Central memory CD8-positive, alpha-beta T cell (primary cell): ENCODE results near the gene ATP2B2.
A peak's percentile ranks its signal among the peaks of the same experiment; 100 is the strongest.

ENCODE experiments used
- ATAC-seq: fragments of 150-1000 bp; cut with Tn5 transposase; replicated peaks from 2 replicates; pipeline ENCODE4 v1.10.0; 2022; ENCODE audit warnings: mild to moderate bottlenecking, moderate FRiP score, moderate number of reproducible peaks; ENCODE audit not compliant: poor library complexity, severe bottlenecking; ENCODE audit errors: extremely low read depth
- DNase-seq, 2 donors: peaks; one replicate each; pipeline ENCODE4 v3.0.0; 2021; ENCODE audit warnings: low spot score in 2 of 2
- H3K27ac Mint-ChIP-seq: one replicate; pipeline ENCODE4 v1.8.0; 2022; ENCODE audit warnings: low read depth, mild to moderate bottlenecking, moderate library complexity, mixed read lengths
- H3K27me3 Mint-ChIP-seq: one replicate; pipeline ENCODE4 v1.8.0; 2022; ENCODE audit warnings: mixed read lengths
- H3K36me3 Mint-ChIP-seq: one replicate; pipeline ENCODE4 v1.8.0; 2022; ENCODE audit warnings: mild to moderate bottlenecking, moderate library complexity, mixed read lengths; ENCODE audit not compliant: insufficient read depth
- H3K4me1 Mint-ChIP-seq: one replicate; pipeline ENCODE4 v1.8.0; 2022; ENCODE audit warnings: mixed read lengths
- H3K4me3 Mint-ChIP-seq: one replicate; pipeline ENCODE4 v1.8.0; 2022; ENCODE audit warnings: mild to moderate bottlenecking, moderate library complexity, mixed read lengths
- H3K9me3 Mint-ChIP-seq: one replicate; pipeline ENCODE4 v1.8.0; 2022; ENCODE audit warnings: mixed read lengths

The ATP2B2 gene

DNA sequence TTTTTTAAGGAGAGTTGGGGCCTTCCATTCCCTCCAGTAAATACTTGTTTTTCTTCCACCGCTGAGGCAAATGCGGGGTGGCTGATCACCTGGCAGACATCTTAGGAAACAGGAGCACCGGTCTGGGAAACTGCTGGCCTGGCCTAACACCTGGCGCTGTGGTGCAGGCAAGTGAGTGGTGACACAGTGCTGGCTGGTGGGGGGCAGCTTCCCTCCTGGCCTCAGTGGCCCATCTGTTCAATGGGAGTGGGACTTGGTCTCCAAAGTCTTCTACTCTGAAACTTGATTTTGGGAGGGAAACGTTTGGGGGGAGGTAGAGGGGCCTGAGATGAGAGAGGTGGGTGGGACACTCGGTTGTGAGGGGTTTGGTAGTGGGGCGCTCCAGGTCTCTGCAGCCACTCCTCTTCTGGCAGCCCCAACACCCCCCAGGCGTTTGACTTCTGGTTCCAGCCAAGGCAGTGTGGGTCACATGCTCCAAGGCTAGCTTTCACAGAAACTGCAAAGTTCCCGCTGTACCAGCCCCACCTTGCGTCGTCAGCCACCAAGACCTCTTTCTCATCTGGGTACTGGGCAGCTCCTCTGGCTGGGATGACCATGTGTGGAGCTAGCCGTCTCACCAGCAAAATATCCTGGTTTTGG is 217.3 kb downstream of the ATP2B2 start:
- H3K36me3 Mint-ChIP-seq: peaks cover 15% of the 10 kb centered on the region
- H3K27me3 Mint-ChIP-seq: no peaks in the 10 kb centered on the region
- DNase-seq (no peak), ATAC-seq (no peak)
- H3K9me3 Mint-ChIP-seq: no peaks in the 10 kb centered on the region
- H3K4me3 Mint-ChIP-seq: no peak overlapping the region
- H3K27ac Mint-ChIP-seq: no peak overlapping the region
- peaks cover 31% of the 10 kb centered on the region for H3K4me1 Mint-ChIP-seq

DNA sequence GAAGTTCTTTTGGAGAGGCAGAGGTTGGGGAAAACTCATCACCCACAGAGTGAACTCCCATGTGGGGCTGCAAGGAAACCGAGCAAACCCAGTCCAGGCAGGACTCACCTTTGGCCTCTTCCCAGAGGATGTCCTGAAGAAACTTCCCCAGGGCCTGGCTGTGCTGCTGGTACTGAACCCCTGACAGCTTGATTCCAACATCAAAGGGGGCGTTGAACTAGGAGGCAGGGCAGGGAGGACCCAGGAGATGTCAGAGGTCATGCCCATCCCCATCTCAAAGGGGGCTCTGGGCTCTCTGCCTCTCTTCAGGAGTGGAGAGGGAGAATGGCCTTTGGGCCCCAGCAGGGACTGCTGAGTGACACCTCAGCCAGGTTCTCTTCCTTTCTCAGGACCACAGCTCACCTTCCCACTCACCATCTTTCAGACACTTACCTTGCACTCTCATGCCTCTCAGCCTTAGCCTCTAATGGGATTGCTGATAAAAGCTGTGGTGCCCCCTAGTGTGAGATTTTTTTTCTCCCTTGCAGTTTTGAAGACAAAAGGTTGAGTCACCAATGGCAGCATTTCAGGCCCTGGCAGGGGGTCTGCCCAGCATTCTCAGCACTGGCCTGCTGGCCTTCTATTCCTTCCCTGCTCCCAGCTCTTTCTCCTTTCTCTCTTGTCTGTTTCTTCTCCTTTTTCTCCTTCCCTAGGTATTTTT is 218.6 kb downstream of the ATP2B2 start:
- H3K27me3 Mint-ChIP-seq: no peaks in the 10 kb centered on the region
- H3K9me3 Mint-ChIP-seq: no peaks in the 10 kb centered on the region
- peaks cover 26% of the 10 kb centered on the region for H3K4me1 Mint-ChIP-seq
- no peak overlapping the region for H3K4me3 Mint-ChIP-seq
- H3K36me3 Mint-ChIP-seq: peaks cover 21% of the 10 kb centered on the region
- no peak overlapping the region for H3K27ac Mint-ChIP-seq
- ATAC-seq (no peak), DNase-seq (peak; percentile 27 to 29)

DNA sequence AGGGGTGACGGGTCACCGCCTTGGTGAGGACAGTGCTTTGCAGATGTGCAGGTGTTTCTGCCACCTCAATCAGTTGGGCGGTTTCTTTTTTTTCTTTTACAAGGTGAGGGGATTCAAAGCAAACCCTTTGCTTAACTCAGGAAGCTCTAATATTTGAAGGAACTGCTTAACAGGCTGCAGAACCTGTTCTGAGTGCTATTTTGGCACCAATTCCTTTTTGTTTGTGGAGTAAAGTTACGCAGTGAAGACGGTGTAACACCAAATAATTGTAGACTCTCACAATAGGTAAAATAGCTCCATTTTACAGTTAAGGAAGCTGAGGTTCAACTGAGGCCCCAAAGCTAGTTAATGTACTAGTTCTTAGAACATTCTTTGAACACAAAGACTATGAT is 219.3 kb downstream of the ATP2B2 start:
- H3K27ac Mint-ChIP-seq: no peak overlapping the region
- DNase-seq: no peak
- H3K4me3 Mint-ChIP-seq: no peak overlapping the region
- H3K9me3 Mint-ChIP-seq: no peaks in the 10 kb centered on the region
- H3K27me3 Mint-ChIP-seq: no peaks in the 10 kb centered on the region
- no peak for ATAC-seq
- H3K4me1 Mint-ChIP-seq: peaks cover 26% of the 10 kb centered on the region
- H3K36me3 Mint-ChIP-seq: peaks cover 21% of the 10 kb centered on the region

DNA sequence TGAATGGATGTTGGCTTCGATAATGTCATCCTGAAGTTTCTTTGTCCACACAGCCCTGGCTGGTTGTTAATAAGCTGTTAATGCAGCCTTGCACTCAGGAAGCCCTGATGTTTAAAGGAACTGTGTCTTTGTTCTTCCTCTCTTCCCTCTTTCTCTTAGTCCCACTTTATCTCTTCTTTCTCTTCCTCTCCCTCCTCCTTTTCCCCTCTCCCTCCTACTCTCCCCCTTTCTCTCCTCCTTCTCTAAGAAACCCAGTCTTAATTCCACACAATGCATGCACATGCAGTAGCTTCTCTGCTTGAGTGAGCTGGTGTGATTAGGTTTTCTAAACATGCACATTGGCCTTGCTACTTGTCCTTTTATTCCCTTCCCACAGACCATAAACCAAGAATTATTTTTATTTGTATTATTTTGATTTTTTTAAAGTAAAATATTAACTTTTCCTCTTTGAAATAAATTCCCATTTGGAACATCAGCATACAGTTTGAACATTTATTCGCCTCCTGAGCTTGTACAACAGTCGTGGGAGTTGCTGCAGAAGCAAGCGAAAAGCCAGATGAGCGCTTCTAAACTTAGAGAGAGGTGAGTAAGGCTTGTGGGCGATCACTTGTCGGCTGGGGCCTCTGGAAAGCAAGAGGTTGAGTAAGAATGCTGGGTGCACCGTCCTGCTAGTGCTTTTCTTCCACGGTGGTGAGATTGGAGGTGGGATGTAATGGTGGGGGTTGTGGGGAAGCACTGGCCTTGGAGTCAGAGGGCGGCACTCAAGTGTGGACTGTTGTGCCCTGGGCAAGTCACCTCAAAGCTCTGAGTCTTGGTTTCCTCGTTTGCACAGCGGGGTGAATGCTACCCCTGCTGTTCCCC is 219.9 kb downstream of the ATP2B2 start:
- H3K4me1 Mint-ChIP-seq: peaks cover 26% of the 10 kb centered on the region
- no peak for ATAC-seq
- H3K36me3 Mint-ChIP-seq: peaks cover 23% of the 10 kb centered on the region
- no peaks in the 10 kb centered on the region for H3K9me3 Mint-ChIP-seq
- H3K27me3 Mint-ChIP-seq: no peaks in the 10 kb centered on the region
- DNase-seq: no peak
- H3K27ac Mint-ChIP-seq: no peak overlapping the region
- no peak overlapping the region for H3K4me3 Mint-ChIP-seq

DNA sequence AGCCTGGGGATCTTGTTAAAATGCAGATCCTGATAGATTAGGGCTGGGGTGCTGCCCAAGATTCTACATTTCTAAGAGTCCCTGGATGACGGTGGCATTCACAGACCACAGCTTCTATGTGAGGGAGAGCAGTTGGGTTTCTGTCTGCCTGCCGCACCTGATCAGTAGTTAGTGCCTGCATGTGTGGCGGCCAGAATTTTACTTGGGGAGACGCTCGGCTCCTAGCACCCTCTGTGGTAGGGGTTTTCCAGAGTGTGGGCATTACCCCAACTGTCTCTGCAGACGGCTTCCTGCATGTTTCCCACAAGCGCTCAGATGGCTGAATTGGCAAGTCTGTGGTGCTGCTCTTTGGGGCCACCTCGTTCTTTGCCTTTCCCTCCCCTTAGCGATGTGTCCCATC is 220.9 kb downstream of the ATP2B2 start:
- H3K4me3 Mint-ChIP-seq: no peak overlapping the region
- peak overlapping the region; percentile 55 for H3K27ac Mint-ChIP-seq
- H3K27me3 Mint-ChIP-seq: no peaks in the 10 kb centered on the region
- peaks cover 26% of the 10 kb centered on the region for H3K4me1 Mint-ChIP-seq
- DNase-seq (peak in 1 of 2 donors; percentile 22), ATAC-seq (peak; percentile 86)
- H3K36me3 Mint-ChIP-seq: peaks cover 28% of the 10 kb centered on the region
- no peaks in the 10 kb centered on the region for H3K9me3 Mint-ChIP-seq

DNA sequence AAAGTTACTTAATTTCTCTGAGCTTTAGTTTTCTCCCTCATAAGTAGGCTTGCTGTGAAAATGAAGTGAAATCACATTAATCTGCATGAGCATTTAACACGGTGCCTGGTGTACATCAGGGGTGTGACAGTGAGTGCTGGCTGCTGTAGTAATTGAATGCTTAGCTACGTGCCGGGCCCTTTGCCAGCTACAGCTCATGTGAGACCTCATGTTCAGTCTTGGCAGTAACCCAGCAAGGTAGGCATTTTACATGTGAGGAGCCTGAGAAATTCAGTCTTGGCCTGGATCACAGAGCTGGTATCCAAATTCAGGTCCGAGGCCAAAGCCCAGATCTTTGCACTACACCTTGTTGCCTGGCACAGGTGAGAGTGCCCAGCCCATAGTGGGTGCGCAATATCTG is 221.7 kb downstream of the ATP2B2 start:
- Mint-ChIP-seq H3K4me1 (peaks cover 26% of the 10 kb centered on the region), H3K9me3 (no peaks in the 10 kb centered on the region), H3K27me3 (no peaks in the 10 kb centered on the region), H3K4me3 (no peak overlapping the region), H3K36me3 (peaks cover 33% of the 10 kb centered on the region), H3K27ac (peak overlapping the region; percentile 55)
- no peak for DNase-seq
- no peak for ATAC-seq

DNA sequence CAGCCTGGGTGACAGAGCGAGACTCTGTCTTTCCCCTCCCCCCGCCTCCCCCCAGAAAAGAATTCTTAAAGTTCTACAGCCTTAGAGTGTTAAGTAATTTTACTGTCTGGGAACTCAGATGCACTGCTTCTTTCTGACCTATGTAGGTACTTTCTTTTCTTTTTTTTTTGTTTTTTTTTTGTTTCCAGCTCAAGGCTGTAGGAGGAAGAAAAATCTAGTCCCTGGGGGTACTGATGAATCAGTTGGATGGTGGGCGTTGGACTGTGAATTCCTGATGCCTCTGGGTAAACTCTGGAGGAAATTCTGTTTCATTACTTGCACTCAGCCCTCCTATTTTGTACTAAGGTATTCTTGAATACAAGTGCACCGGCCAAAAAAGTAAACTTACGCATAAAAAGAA is 223.4 kb downstream of the ATP2B2 start:
- peaks cover 34% of the 10 kb centered on the region for H3K4me1 Mint-ChIP-seq
- no peaks in the 10 kb centered on the region for H3K9me3 Mint-ChIP-seq
- peaks cover 33% of the 10 kb centered on the region for H3K36me3 Mint-ChIP-seq
- no peak for ATAC-seq
- no peak for DNase-seq
- H3K4me3 Mint-ChIP-seq: no peak overlapping the region
- H3K27me3 Mint-ChIP-seq: no peaks in the 10 kb centered on the region
- H3K27ac Mint-ChIP-seq: no peak overlapping the region

DNA sequence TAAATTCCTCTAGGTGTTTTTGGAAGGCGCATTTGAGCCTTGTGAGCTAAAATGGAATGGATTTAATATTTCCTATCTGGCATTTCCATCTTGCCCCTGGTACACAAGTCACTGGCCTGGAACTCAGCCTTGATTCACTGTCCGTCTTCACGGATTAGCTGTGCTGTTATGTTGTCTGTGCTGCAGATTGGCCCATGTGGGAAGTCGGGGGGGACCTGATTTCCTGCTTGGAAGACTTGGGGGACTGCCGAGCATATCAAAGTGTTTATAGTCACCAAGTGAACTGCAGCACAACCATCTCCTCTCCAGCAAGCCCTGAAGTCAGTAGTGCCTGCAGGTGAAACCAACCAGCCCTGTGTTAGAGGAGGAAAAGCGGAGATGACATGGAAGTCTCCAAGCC is 224.8 kb downstream of the ATP2B2 start:
- H3K27me3 Mint-ChIP-seq: no peaks in the 10 kb centered on the region
- DNase-seq (no peak), ATAC-seq (no peak)
- H3K36me3 Mint-ChIP-seq: peaks cover 42% of the 10 kb centered on the region
- H3K4me1 Mint-ChIP-seq: peaks cover 31% of the 10 kb centered on the region
- no peaks in the 10 kb centered on the region for H3K9me3 Mint-ChIP-seq
- no peak overlapping the region for H3K27ac Mint-ChIP-seq
- H3K4me3 Mint-ChIP-seq: no peak overlapping the region

DNA sequence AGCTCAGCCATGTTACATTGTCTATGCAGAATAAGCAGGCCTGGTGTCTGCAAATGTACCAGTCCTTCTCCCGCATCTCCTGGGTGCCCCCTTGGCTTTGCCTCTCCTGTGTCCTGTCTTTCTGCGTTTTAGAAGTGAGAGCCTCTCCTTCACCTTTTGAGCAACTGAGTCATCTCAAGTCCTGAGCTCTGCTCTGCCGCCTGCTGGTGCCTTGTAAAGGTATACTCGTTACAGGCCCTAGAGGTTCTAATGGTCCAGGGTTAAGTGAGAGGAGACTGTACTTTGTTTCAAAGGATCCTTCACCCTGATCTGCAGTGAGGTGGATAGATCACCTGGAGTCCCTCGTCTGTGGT is 225.2 kb downstream of the ATP2B2 start:
- Mint-ChIP-seq H3K36me3 (peaks cover 46% of the 10 kb centered on the region), H3K27me3 (no peaks in the 10 kb centered on the region), H3K4me1 (peaks cover 31% of the 10 kb centered on the region), H3K27ac (no peak overlapping the region), H3K4me3 (no peak overlapping the region), H3K9me3 (no peaks in the 10 kb centered on the region)
- ATAC-seq (no peak), DNase-seq (no peak)

DNA sequence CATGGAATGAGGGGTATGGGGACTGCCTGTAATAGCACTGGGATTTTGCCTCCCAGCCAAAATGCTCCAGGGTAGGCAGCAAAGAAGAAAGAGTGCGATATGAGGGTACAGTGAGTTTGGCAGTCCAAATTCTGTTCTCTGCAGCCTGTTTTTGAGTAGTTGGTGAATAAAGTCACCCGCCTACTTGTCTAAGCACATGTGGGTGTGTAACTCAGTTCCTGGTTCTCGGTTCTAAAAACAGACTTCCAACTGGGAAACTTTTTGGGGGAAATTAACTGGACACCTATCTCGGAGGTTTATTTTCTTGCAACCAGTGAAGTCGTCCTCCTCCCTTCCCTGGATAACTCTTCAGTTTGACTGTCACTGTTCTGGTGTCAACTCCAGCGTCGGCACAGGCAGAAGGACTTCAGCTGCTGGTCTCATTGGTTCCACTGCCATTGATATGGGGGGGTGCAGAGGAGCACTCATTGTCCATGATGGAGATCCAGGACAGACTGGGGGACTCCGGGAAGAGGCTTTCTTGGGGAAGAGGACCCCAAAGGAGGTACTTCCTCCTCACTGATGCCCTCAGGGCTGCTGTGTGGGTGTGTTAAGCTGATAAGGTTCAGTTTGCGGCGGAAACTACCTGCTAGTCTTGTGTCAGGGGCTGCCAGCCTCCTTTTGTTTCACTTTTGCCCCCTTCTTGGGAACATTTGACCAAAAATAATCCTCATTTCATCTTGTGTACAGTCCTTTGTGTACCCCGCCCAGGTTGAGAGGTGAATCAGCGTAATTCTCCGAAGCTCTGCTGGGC is 225.8 kb downstream of the ATP2B2 start:
- Mint-ChIP-seq H3K27me3 (no peaks in the 10 kb centered on the region), H3K9me3 (no peaks in the 10 kb centered on the region), H3K4me3 (no peak overlapping the region), H3K4me1 (peaks cover 27% of the 10 kb centered on the region), H3K27ac (no peak overlapping the region), H3K36me3 (peaks cover 46% of the 10 kb centered on the region)
- ATAC-seq: no peak
- no peak for DNase-seq

DNA sequence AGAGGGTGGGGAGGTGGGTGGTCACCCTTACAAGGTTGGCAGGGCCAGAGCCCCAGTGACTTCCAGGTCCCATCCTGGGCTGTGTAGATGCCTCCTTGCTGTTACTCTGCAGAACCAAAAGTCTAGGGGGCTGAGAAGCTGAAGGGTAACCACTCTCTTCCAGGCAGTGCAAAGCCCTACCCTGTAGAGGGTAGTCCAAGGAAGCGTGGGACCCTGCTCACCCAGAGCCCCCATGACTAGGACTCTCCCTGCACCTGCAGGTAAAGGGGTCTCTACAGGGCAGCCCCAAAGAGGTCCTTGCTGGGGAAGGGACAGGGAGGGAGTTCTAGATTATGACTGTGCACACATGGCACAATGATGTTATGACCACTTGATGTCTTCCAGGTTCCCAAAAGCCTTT is 226.9 kb downstream of the ATP2B2 start:
- Mint-ChIP-seq H3K36me3 (peaks cover 48% of the 10 kb centered on the region), H3K27me3 (no peaks in the 10 kb centered on the region), H3K9me3 (no peaks in the 10 kb centered on the region), H3K27ac (no peak overlapping the region), H3K4me3 (no peak overlapping the region), H3K4me1 (peaks cover 30% of the 10 kb centered on the region)
- ATAC-seq (no peak), DNase-seq (no peak)

DNA sequence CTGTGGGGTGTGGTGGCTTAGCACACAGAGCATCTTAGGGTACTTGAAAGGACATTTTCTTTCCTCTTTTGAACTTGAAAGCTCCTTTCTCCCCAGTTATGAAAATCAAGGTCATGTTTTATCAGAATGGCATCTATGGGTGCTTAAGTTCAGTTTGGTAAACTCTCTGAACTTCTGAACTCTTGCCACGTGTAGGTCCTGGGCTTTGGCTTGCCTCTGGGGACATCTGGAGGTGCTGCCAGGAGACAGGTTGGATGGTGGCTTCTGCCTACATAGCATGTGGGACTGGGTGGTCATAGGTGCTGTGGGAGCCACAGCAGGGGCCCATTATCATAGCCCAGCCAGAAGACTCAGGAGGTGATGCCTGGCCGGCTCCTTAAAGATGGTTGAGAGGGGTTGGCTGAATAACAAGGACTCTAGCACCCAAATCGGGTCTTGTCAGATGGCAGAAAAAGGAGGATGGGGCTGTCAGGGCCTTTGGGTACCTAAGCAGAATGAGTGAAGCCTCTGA is 228.2 kb downstream of the ATP2B2 start:
- no peak overlapping the region for H3K4me3 Mint-ChIP-seq
- H3K36me3 Mint-ChIP-seq: peaks cover 49% of the 10 kb centered on the region
- H3K27ac Mint-ChIP-seq: peak overlapping the region; percentile 76
- no peaks in the 10 kb centered on the region for H3K27me3 Mint-ChIP-seq
- ATAC-seq (no peak), DNase-seq (no peak)
- H3K9me3 Mint-ChIP-seq: no peaks in the 10 kb centered on the region
- H3K4me1 Mint-ChIP-seq: peaks cover 40% of the 10 kb centered on the region
